Measurements from ENCODE around the gene ANKMY1. TPM values are rescaled to one million over a fixed set of nuclear protein-coding genes. Genes with fewer than 3 reads are reported as not detected.

The ANKMY1 gene
- total and polyA plus RNA-seq, 4 donors, result 9.3 to 34.8 (median 14.8) TPM

DNA sequence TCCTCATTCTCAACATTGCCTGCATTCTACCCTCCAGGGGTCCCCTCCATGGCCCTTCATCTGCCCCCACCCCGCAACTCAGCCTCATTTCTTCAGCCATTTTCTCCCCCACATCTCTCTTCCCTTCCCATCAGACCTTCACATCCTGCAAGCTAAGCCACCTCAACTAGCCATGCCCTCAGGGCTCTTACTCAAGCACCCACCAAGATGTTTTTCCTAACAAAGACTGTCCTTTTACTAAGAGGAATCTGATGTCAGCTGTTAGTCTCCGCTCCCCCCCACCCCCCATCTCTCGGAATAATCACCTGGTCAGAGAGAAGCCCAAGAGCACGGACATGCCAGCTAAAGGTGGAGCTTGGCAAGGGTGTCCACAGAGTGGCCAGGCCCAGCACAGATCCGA is 24.0 kb upstream of the ANKMY1 start:
- Histone ChIP-seq H3K4me1 (ENCODE audit: control insufficient read depth in 5 of 5, insufficient read depth in 5 of 5, low read length in 5 of 5) (peaks cover 0 to 31% (median 8%) of the 10 kb centered on the region in 5 donors), H3K9ac (ENCODE audit: insufficient read depth in 1 of 2, low read length in 2 of 2) (no peak overlapping the region), H3K27me3 (ENCODE audit: control insufficient read depth in 3 of 3, insufficient read depth in 3 of 3, low read length in 2 of 3) (no peaks in the 10 kb centered on the region), H3K9me3 (ENCODE audit: control insufficient read depth in 4 of 4, insufficient read depth in 3 of 4, low read length in 3 of 4) (no peaks in the 10 kb centered on the region), H3K36me3 (ENCODE audit: control insufficient read depth in 4 of 4, insufficient read depth in 4 of 4, low read length in 4 of 4) (peaks cover 0 to 25% (median 3%) of the 10 kb centered on the region in 4 donors), H3K27ac (ENCODE audit: low read depth in 1 of 2, low read length in 1 of 2) (no peak overlapping the region), H3K4me3 (no peak overlapping the region)
- TF ChIP-seq, protein P1, sequence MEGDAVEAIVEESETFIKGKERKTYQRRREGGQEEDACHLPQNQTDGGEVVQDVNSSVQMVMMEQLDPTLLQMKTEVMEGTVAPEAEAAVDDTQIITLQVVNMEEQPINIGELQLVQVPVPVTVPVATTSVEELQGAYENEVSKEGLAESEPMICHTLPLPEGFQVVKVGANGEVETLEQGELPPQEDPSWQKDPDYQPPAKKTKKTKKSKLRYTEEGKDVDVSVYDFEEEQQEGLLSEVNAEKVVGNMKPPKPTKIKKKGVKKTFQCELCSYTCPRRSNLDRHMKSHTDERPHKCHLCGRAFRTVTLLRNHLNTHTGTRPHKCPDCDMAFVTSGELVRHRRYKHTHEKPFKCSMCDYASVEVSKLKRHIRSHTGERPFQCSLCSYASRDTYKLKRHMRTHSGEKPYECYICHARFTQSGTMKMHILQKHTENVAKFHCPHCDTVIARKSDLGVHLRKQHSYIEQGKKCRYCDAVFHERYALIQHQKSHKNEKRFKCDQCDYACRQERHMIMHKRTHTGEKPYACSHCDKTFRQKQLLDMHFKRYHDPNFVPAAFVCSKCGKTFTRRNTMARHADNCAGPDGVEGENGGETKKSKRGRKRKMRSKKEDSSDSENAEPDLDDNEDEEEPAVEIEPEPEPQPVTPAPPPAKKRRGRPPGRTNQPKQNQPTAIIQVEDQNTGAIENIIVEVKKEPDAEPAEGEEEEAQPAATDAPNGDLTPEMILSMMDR (IDR thresholded peaks at IDR 0.05; ENCODE audit: control extremely low read depth, extremely low read depth), result no peak
- no peak for DNase-seq
- no peak for ATAC-seq (ENCODE audit: insufficient read depth, low FRiP score)
- 97 to 100% methylated on average over 5 of the region's 5 CpGs for WGBS, 2 donors

DNA sequence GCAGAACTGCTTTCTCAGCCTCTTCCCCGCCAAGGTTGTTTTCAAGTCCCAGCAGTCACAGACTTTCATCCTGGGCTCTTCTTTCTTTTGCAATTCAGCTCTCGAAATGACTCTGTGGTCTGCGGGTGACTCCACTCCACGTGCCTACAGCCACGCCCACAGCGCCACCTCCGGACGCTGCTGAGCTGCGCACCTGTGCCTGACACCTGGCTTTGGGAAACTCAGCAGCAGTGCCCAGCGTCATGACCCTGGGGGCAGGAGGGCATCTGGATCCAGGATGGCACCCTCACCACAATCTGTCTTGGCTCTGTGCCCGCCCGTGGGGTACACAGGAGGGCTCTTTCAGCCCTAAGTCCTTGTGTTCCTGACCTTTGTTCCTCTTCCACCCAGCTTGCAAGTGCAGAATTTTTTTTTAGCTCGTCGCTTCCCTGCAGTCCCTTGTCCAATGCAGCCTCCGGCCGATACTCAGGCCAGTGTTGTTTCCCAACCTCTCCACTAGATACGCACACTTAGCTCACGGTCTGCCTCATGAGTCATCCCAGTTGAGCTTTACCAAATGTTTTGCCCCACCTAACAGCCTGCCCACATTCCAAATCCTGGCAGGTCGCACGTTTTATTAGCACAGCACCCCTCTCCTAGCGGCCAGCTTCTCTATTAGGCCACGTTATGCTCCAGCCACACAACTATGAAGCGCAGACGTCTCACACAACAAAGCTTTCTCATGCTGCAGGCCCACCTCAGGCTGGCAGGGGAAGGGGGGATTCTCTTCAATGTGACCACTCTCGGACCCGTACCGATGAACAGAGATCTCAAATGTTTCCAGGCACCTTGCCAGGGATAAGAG is 22.2 kb upstream of the ANKMY1 start:
- Histone ChIP-seq H3K4me3 (no peak overlapping the region), H3K9ac (ENCODE audit: insufficient read depth in 1 of 2, low read length in 2 of 2) (no peak overlapping the region)
- ATAC-seq (ENCODE audit: insufficient read depth, low FRiP score), result peak; percentile 64

DNA sequence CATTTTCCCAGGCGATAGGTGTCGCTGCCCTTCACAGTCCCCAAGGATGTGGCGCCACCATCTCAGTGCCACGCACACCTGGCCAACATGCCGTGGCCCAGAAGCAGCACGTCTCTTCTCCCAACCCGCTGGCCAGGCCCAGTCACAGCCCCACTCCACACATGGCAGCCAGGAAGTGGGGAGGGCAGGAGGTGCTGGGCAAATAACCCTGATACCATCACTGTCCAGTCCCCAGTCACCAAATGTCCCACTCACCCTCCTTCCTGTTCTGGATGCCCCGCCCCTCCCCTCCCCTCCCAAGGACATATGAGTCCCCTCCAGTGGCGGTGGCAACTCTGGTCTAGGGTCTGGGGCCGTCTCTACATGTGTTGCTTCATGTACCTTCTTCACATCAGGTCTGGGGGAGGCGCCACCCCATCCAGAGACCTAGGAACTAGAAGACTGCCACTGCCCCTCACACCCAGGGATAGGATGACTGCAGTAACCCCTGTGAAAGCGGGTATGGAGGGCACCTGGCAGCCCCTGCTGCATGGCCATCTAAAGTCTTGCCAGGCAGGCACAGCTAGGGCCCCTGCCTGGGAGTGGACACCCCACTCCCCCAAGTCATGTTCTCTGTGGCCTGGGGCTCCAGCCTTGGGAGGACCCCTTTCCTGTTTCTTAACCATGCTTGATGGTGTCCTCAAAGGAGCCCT is 21.4 kb upstream of the ANKMY1 start:
- Histone ChIP-seq H3K9ac (ENCODE audit: insufficient read depth in 1 of 2, low read length in 2 of 2) (no peak overlapping the region), H3K36me3 (ENCODE audit: control insufficient read depth in 4 of 4, insufficient read depth in 4 of 4, low read length in 4 of 4) (peaks cover 0 to 50% (median 2%) of the 10 kb centered on the region in 4 donors), H3K9me3 (ENCODE audit: control insufficient read depth in 4 of 4, insufficient read depth in 3 of 4, low read length in 3 of 4) (no peaks in the 10 kb centered on the region), H3K27me3 (ENCODE audit: control insufficient read depth in 3 of 3, insufficient read depth in 3 of 3, low read length in 2 of 3) (no peaks in the 10 kb centered on the region), H3K4me3 (no peak overlapping the region), H3K27ac (ENCODE audit: low read depth in 1 of 2, low read length in 1 of 2) (peak overlapping the region in 1 of 2 donors; percentile 95), H3K4me1 (ENCODE audit: control insufficient read depth in 5 of 5, insufficient read depth in 5 of 5, low read length in 5 of 5) (peaks cover 0 to 17% (median 0%) of the 10 kb centered on the region in 5 donors)
- TF ChIP-seq, protein P1 (IDR thresholded peaks at IDR 0.05; ENCODE audit: control extremely low read depth, extremely low read depth), result no peak
- ATAC-seq (ENCODE audit: insufficient read depth, low FRiP score) (no peak), DNase-seq (no peak)
- 83 to 88% methylated on average over 11 to 12 of the region's 12 CpGs for WGBS, 2 donors

More for the DNA sequence above, 22.2 kb upstream of the ANKMY1 start:
- DNase-seq, result no peak
- 36 to 44% methylated on average over 27 of the region's 27 CpGs for WGBS, 2 donors
- H3K4me1 ChIP-seq (ENCODE audit: control insufficient read depth in 5 of 5, insufficient read depth in 5 of 5, low read length in 5 of 5), result peaks cover 0 to 24% (median 2%) of the 10 kb centered on the region in 5 donors
- TF ChIP-seq, protein P1 (IDR thresholded peaks at IDR 0.05; ENCODE audit: control extremely low read depth, extremely low read depth), result peak; percentile 17
- no peaks in the 10 kb centered on the region for H3K27me3 ChIP-seq (ENCODE audit: control insufficient read depth in 3 of 3, insufficient read depth in 3 of 3, low read length in 2 of 3)
- no peaks in the 10 kb centered on the region for H3K9me3 ChIP-seq (ENCODE audit: control insufficient read depth in 4 of 4, insufficient read depth in 3 of 4, low read length in 3 of 4)
- peak overlapping the region; percentile 63 to 95 for H3K27ac ChIP-seq (ENCODE audit: low read depth in 1 of 2, low read length in 1 of 2)
- peaks cover 0 to 42% (median 2%) of the 10 kb centered on the region in 4 donors for H3K36me3 ChIP-seq (ENCODE audit: control insufficient read depth in 4 of 4, insufficient read depth in 4 of 4, low read length in 4 of 4)
